Measurements from ENCODE around the gene DOK1. TPM values are rescaled to one million over a fixed set of nuclear protein-coding genes. Genes with fewer than 3 reads are reported as not detected.
A peak's percentile ranks its signal among the peaks of the same experiment; 100 is the strongest.

DOK1 gene
- polyA plus RNA-seq, 1 donor (not counting 4 experiments of a cell fraction or from before 2014, with no cell fraction given): 0.97 TPM

DNA sequence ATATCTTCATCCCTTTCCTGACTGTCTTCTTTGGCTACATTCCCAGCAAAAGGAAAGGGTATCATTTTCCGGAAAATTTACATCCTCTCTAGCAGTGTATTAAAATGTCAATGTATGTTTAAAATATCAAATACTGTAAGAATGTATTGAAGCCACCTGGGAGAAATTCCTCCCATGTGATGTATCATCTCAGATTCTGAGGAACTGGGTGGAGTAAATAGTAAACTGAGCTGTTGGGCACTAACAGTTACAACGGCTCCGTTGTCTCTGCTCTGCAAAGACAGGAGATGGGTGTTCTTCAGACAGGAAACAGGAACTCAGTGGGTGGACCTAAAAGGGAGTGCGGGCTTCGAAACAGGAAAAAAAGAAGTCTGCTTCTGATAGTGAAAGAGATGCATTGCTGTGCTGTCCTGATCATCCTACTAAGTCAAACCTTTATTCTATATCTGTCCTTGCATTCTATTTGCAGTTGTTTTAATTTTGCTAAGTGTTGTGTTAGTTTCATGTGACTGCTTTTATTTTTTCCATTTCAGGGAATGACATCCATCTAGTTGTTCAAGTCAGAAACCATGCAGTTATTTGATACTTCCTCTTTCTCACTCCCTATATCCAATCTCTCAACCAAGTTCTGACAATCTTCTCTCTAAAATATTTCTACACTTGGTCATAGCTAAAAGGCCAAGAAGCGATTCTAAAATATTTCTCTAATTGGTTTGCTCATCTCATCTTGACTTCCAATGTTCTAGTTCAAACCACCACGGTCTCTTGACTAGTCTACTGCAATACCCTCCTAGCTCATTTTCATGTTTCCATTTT lies 19.4 kb downstream of the DOK1 start:
- no peaks in the 10 kb centered on the region for H3K9me3 ChIP-seq (ENCODE audit: control insufficient read depth, low read depth, low read length)
- no peak overlapping the region for H3K27ac ChIP-seq (ENCODE audit: control insufficient read depth, insufficient read depth, low read length)
- no peaks in the 10 kb centered on the region for H3K9me1 ChIP-seq (ENCODE audit: control insufficient read depth, extremely low read depth, insufficient read depth, low read length)
- H3K79me2 ChIP-seq (ENCODE audit: control insufficient read depth, insufficient read depth, low read length): no peaks in the 10 kb centered on the region
- no peaks in the 10 kb centered on the region for H3K27me3 ChIP-seq (ENCODE audit: control insufficient read depth, extremely low read depth, insufficient read depth, low read length)
- no peaks in the 10 kb centered on the region for H4K20me1 ChIP-seq (ENCODE audit: control insufficient read depth, extremely low read depth, insufficient read depth, low read length)
- H3K4me3 ChIP-seq (ENCODE audit: control insufficient read depth in 2 of 3, extremely low read depth in 1 of 3, insufficient read depth in 2 of 3, low read depth in 1 of 3, low read length in 3 of 3): peak overlapping the region in 2 of 3 experiments; percentile 7 to 24
- dilution Hi-C loops (cut with MboI; ENCODE audit: extremely low pct_ligation_motif_present, low sequenced_read_pairs): no loop called here
- peak; percentile 50 for DNase-seq (ENCODE audit: low read depth, low spot score)
- H3K36me3 ChIP-seq (ENCODE audit: control insufficient read depth in 2 of 2, extremely low read depth in 1 of 2, insufficient read depth in 2 of 2, low read length in 2 of 2): no peaks in the 10 kb centered on the region
- H3K4me2 ChIP-seq (ENCODE audit: control insufficient read depth, extremely low read depth, insufficient read depth, low read depth, low read length): peak overlapping the region; percentile 46
- no peak for TF ChIP-seq EZH2 (IDR thresholded peaks at IDR 0.05; ENCODE audit: low read length)
- TF ChIP-seq, protein P1, sequence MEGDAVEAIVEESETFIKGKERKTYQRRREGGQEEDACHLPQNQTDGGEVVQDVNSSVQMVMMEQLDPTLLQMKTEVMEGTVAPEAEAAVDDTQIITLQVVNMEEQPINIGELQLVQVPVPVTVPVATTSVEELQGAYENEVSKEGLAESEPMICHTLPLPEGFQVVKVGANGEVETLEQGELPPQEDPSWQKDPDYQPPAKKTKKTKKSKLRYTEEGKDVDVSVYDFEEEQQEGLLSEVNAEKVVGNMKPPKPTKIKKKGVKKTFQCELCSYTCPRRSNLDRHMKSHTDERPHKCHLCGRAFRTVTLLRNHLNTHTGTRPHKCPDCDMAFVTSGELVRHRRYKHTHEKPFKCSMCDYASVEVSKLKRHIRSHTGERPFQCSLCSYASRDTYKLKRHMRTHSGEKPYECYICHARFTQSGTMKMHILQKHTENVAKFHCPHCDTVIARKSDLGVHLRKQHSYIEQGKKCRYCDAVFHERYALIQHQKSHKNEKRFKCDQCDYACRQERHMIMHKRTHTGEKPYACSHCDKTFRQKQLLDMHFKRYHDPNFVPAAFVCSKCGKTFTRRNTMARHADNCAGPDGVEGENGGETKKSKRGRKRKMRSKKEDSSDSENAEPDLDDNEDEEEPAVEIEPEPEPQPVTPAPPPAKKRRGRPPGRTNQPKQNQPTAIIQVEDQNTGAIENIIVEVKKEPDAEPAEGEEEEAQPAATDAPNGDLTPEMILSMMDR (optimal IDR thresholded peaks at IDR 0.05 in 1 of 3, IDR thresholded peaks at IDR 0.05 in 1 of 3, conservative IDR thresholded peaks at IDR 0.05 in 1 of 3; ENCODE audit: extremely low read depth in 1 of 3, insufficient read depth in 2 of 3, low read length in 3 of 3): no peak
- peak overlapping the region; percentile 64 for H2AFZ ChIP-seq (ENCODE audit: control insufficient read depth, low read length)
- peak; percentile 73 for FAIRE-seq
- H3K4me1 ChIP-seq (ENCODE audit: control insufficient read depth, extremely low read depth, insufficient read depth, low read length): peaks cover 12% of the 10 kb centered on the region
- no peak overlapping the region for H3K9ac ChIP-seq (ENCODE audit: control insufficient read depth, extremely low read depth, insufficient read depth, low read length)

DNA sequence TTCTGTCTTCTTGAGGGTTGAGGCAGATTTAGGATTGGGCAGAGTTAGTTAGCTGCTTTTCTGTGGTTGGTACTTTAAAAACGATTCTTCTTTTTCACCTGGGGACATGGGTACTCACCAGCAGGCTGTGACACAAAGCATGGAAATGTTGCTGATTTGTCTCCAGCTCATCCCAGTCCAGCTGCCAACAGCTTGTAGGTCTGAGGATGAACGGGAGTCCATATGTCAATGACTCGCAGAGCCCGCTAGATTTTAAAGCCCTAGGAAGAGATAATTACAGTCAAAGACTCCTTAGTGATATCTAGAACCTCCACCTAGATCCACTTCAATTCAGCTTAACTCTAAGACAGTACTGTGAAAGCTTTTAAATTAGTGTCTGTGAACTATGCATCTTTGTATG lies 20.8 kb downstream of the DOK1 start:
- H3K9me3 ChIP-seq (ENCODE audit: control insufficient read depth, low read depth, low read length): no peaks in the 10 kb centered on the region
- no peak for TF ChIP-seq EZH2 (IDR thresholded peaks at IDR 0.05; ENCODE audit: low read length)
- TF ChIP-seq, protein P1 (optimal IDR thresholded peaks at IDR 0.05 in 1 of 3, IDR thresholded peaks at IDR 0.05 in 1 of 3, conservative IDR thresholded peaks at IDR 0.05 in 1 of 3; ENCODE audit: extremely low read depth in 1 of 3, insufficient read depth in 2 of 3, low read length in 3 of 3): no peak
- no peaks in the 10 kb centered on the region for H3K79me2 ChIP-seq (ENCODE audit: control insufficient read depth, insufficient read depth, low read length)
- H3K9ac ChIP-seq (ENCODE audit: control insufficient read depth, extremely low read depth, insufficient read depth, low read length): no peak overlapping the region
- H3K27me3 ChIP-seq (ENCODE audit: control insufficient read depth, extremely low read depth, insufficient read depth, low read length): no peaks in the 10 kb centered on the region
- no peaks in the 10 kb centered on the region for H3K36me3 ChIP-seq (ENCODE audit: control insufficient read depth in 2 of 2, extremely low read depth in 1 of 2, insufficient read depth in 2 of 2, low read length in 2 of 2)
- H3K27ac ChIP-seq (ENCODE audit: control insufficient read depth, insufficient read depth, low read length): no peak overlapping the region
- dilution Hi-C loops (cut with MboI; ENCODE audit: extremely low pct_ligation_motif_present, low sequenced_read_pairs): no loop called here
- no peak overlapping the region for H3K4me2 ChIP-seq (ENCODE audit: control insufficient read depth, extremely low read depth, insufficient read depth, low read depth, low read length)
- H2AFZ ChIP-seq (ENCODE audit: control insufficient read depth, low read length): no peak overlapping the region
- no peak for FAIRE-seq
- no peak overlapping the region for H3K4me3 ChIP-seq (ENCODE audit: control insufficient read depth in 2 of 3, extremely low read depth in 1 of 3, insufficient read depth in 2 of 3, low read depth in 1 of 3, low read length in 3 of 3)
- H3K4me1 ChIP-seq (ENCODE audit: control insufficient read depth, extremely low read depth, insufficient read depth, low read length): peaks cover 12% of the 10 kb centered on the region
- H3K9me1 ChIP-seq (ENCODE audit: control insufficient read depth, extremely low read depth, insufficient read depth, low read length): no peaks in the 10 kb centered on the region
- H4K20me1 ChIP-seq (ENCODE audit: control insufficient read depth, extremely low read depth, insufficient read depth, low read length): no peaks in the 10 kb centered on the region
- no peak for DNase-seq (ENCODE audit: low read depth, low spot score)
